Measurements from ENCODE around the gene PSMG4. TPM values are rescaled to one million over a fixed set of nuclear protein-coding genes. Genes with fewer than 3 reads are reported as not detected.
A peak's percentile ranks its signal among the peaks of the same experiment; 100 is the strongest.

Gene PSMG4
- total RNA-seq, 1 donor from 2014 or later = 9.7 TPM

- H3K4me1 Mint-ChIP-seq (ENCODE audit: unreplicated experiment) = peaks cover 32% of the 10 kb centered on the region
- H3K9me3 Mint-ChIP-seq (ENCODE audit: unreplicated experiment) = no peaks in the 10 kb centered on the region
- H3K27ac Mint-ChIP-seq (ENCODE audit: unreplicated experiment) = peak within 1 kb of the TSS; percentile 61
- peaks cover 7% of the 10 kb centered on the region for H3K36me3 Mint-ChIP-seq (ENCODE audit: low read depth, unreplicated experiment)
- DNase-seq (ENCODE audit: low spot score) = peak; percentile 75
- H3K4me3 Mint-ChIP-seq (ENCODE audit: unreplicated experiment) = peak within 1 kb of the TSS; percentile 91
- H3K27me3 Mint-ChIP-seq (ENCODE audit: unreplicated experiment) = peaks cover 27% of the 10 kb centered on the region
- TF ChIP-seq CTCF (IDR thresholded peaks at IDR 0.05; ENCODE audit: unreplicated experiment) = no peak
Observed at GRCh38 chr6:3227363-3228045, 31.2 kb upstream of the PSMG4 start, which contains the start of gene TUBB2B. Gene TUBB2B, minus strand, starts transcription at chr6:3227653. Its CDS starts 110 bp downstream, at chr6:3227543.

GRCh38 chr6:3228046-3228671 lies 30.6 kb upstream of the PSMG4 start:
- Mint-ChIP-seq H3K4me3 (ENCODE audit: unreplicated experiment) (peak overlapping the region; percentile 90), H3K27ac (ENCODE audit: unreplicated experiment) (no peak overlapping the region), H3K9me3 (ENCODE audit: unreplicated experiment) (no peaks in the 10 kb centered on the region), H3K36me3 (ENCODE audit: low read depth, unreplicated experiment) (peaks cover 7% of the 10 kb centered on the region), H3K4me1 (ENCODE audit: unreplicated experiment) (peaks cover 33% of the 10 kb centered on the region), H3K27me3 (ENCODE audit: unreplicated experiment) (peaks cover 28% of the 10 kb centered on the region)
- DNase-seq (ENCODE audit: low spot score) = peak; percentile 24
- TF ChIP-seq CTCF (IDR thresholded peaks at IDR 0.05; ENCODE audit: unreplicated experiment) = no peak

DNA sequence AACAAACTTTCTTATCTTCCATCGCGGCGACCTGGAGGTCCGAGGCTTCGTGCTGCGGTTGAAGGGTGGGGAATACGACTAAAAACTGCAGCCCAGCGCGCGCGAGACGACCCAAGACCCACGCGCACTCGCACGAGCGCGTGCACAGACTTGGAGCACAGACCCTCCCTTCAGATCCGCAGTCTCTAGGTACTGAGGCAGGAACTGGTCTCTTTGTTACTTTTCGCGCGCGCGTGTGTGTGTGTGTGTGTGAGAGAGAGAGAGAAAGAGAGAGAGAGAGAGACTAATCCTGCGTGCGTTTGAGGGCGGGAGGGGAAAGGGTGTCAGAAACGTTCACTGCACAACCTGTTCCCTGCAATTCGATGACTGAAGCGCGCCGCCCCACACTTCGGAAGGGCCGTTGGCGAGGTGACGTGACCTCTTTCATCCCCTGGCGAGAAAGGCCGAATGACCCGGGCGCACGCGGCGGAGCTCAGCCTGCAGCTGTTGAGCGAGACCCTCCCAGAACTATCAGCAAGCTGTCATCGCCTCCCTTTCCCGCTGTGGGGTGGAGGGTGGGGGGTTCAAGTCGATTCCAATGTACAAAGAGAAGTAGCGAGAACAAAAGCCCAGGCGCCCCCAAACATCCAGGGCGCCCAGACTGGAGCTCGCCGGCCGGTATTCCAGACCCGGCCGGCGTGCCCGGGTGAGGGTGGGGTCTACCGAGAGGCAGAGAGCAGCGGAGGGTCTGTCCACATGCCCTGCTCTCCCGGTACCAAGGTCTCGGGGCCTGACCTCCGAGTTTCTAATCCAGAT lies 29.8 kb upstream of the PSMG4 start:
- Mint-ChIP-seq H3K27me3 (ENCODE audit: unreplicated experiment) (peaks cover 28% of the 10 kb centered on the region), H3K4me3 (ENCODE audit: unreplicated experiment) (peak overlapping the region; percentile 91), H3K36me3 (ENCODE audit: low read depth, unreplicated experiment) (peaks cover 4% of the 10 kb centered on the region), H3K27ac (ENCODE audit: unreplicated experiment) (peak overlapping the region; percentile 80), H3K9me3 (ENCODE audit: unreplicated experiment) (no peaks in the 10 kb centered on the region), H3K4me1 (ENCODE audit: unreplicated experiment) (peaks cover 30% of the 10 kb centered on the region)
- DNase-seq (ENCODE audit: low spot score) = peak; percentile 22
- TF ChIP-seq CTCF (IDR thresholded peaks at IDR 0.05; ENCODE audit: unreplicated experiment) = no peak

DNA sequence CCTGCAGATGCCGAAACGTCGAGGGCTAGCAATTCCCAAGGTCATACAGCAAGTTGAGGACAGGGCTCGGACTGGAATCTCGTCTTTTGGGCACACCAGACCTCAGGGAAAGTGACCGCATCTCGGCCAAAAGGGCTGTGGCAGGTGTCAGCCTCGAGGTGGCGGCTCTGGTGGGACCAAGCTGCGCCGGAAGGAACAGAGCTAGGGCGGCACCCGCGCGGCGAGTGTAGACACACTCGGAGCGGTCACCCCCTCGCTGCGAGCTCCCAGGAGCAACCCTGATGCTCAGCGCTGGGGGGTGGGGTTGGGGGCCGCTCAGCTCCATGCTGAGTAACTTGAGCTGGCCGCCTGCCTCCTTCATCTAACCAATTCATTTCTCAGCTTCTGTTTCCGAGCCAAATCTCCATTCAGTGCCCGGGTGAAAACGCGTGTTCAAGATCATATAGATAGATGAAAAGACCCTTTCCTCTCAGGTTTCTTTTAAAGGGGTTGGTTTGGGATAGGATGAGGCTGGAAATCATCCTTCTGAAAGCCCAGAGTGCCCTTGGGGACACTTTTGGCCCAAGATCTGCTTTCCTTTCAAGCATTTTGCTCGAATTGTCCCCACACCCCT lies 29.1 kb upstream of the PSMG4 start:
- H3K4me1 Mint-ChIP-seq (ENCODE audit: unreplicated experiment) = peaks cover 26% of the 10 kb centered on the region
- peaks cover 24% of the 10 kb centered on the region for H3K27me3 Mint-ChIP-seq (ENCODE audit: unreplicated experiment)
- no peak overlapping the region for H3K27ac Mint-ChIP-seq (ENCODE audit: unreplicated experiment)
- H3K4me3 Mint-ChIP-seq (ENCODE audit: unreplicated experiment) = peak overlapping the region; percentile 71
- DNase-seq (ENCODE audit: low spot score) = peak; percentile 33
- TF ChIP-seq CTCF (IDR thresholded peaks at IDR 0.05; ENCODE audit: unreplicated experiment) = no peak
- H3K9me3 Mint-ChIP-seq (ENCODE audit: unreplicated experiment) = no peaks in the 10 kb centered on the region
- no peaks in the 10 kb centered on the region for H3K36me3 Mint-ChIP-seq (ENCODE audit: low read depth, unreplicated experiment)

Measured in endothelial cell (in vitro differentiated cells).